Testis (tissue), 3 donors: ENCODE measurements around the gene FMNL2. TPM values are rescaled to one million over a fixed set of nuclear protein-coding genes. Genes with fewer than 3 reads are reported as not detected.

ENCODE experiments used
- DNase-seq: peaks from one replicate; pipeline ENCODE4 v3.0.0-alpha.2; 2019
- H3K27ac ChIP-seq, 2 donors: fragments of 200-600 bp; sonication (generic); one replicate each; pipeline ENCODE4 v1.5.1; 2019
- H3K27me3 ChIP-seq: fragments of 200-600 bp; sonication (generic); one replicate; pipeline ENCODE4 v1.5.1; 2019
- H3K36me3 ChIP-seq: fragments of 200-600 bp; sonication (generic); one replicate; pipeline ENCODE4 v1.5.1; 2017; ENCODE audit warnings: low read depth; ENCODE audit errors: missing control alignments
- H3K4me1 ChIP-seq: fragments of 200-600 bp; sonication (generic); one replicate; pipeline ENCODE4 v1.5.1; 2019
- H3K4me3 ChIP-seq, 2 donors: fragments of 200-600 bp; sonication (generic); one replicate each; pipeline ENCODE4 v1.5.1; 2017 to 2019
- H3K9me3 ChIP-seq: fragments of 200-600 bp; sonication (generic); one replicate; pipeline ENCODE4 v1.5.1; 2017
- CTCF ChIP-seq, 3 experiments: fragments of 450-650 bp in 2 of 3; fragments of 200-600 bp in 1 of 3; sonication (generic) in 1 of 3; IDR thresholded peaks; one replicate each; pipeline ENCODE4 v1.5.1; 2016 to 2019; ENCODE audit warnings: antibody characterized with exemption in 3 of 3, mild to moderate bottlenecking in 2 of 3, moderate library complexity in 1 of 3
- POLR2A ChIP-seq: fragments of 450-650 bp; IDR thresholded peaks from one replicate; pipeline ENCODE4 v1.6.1; 2017; ENCODE audit warnings: antibody characterized with exemption, mild to moderate bottlenecking, moderate library complexity
- WGBS, 2 donors: methylation state at CpG; one replicate each; pipeline ENCODE4 v1.1.5; 2018; 5-methylcytosine and 5-hydroxymethylcytosine counted together
- intact Hi-C: fragments of 100-400 bp; cut with DNase I; formaldehyde crosslinking; loops from one replicate; pipeline ENCODE4 v1.15.1; 2023; ENCODE audit warnings: low total_unique reads
- polyA plus RNA-seq: library from polyadenylated mRNA; stranded (reverse); fragments of 350-450 nt; fragmentation: Illumina TruSeq; extraction: RNeasy Lipid Tissue Mini Kit (QIAGEN cat#74804); gene quantifications from one replicate; pipeline ENCODE4 v1.2.3, GENCODE V29; 2014; ENCODE audit warnings: low read depth, low replicate concordance; ENCODE audit not compliant: insufficient read depth
- total RNA-seq, 2 donors: library from RNA; depleted of rRNA; stranded (reverse); fragments of >200 nt; gene quantifications; one replicate each; pipeline ENCODE4 v1.2.3, GENCODE V29; 2016

Gene FMNL2
- total and polyA plus RNA-seq, 3 donors from 2014 or later, result 15.4 to 19.8 (median 16.8) TPM

GRCh38 chr2:152566728-152567069, 231.7 kb downstream of the FMNL2 start:
- Histone ChIP-seq H3K27ac (no peak overlapping the region), H3K36me3 (no peaks in the 10 kb centered on the region), H3K4me1 (peaks cover 10% of the 10 kb centered on the region), H3K4me3 (no peak overlapping the region), H3K9me3 (no peaks in the 10 kb centered on the region), H3K27me3 (no peaks in the 10 kb centered on the region)
- intact Hi-C loops, result loop anchor here (10.0 kb wide), 1 partner anchor 168 kb away; no protein-coding TSS in a partner anchor
- WGBS, 2 donors, result 80 to 86% methylated on average over 5 of the region's 5 CpGs
- DNase-seq, result no peak
- TF ChIP-seq POLR2A, result no peak

GRCh38 chr2:152568531-152568930, 233.6 kb downstream of the FMNL2 start:
- no peaks in the 10 kb centered on the region for H3K36me3 ChIP-seq
- no peaks in the 10 kb centered on the region for H3K27me3 ChIP-seq
- H3K4me1 ChIP-seq, result peaks cover 5% of the 10 kb centered on the region
- TF ChIP-seq POLR2A (no peak), CTCF (IDR thresholded peaks at IDR 0.05) (no peak)
- intact Hi-C loops, result loop anchor here (10.0 kb wide), 1 partner anchor 166 kb away; no protein-coding TSS in a partner anchor
- WGBS, 2 donors, result 79 to 86% methylated on average over 3 of the region's 3 CpGs
- H3K27ac ChIP-seq, result no peak overlapping the region
- no peaks in the 10 kb centered on the region for H3K9me3 ChIP-seq
- DNase-seq, result no peak
- H3K4me3 ChIP-seq, result no peak overlapping the region

- Histone ChIP-seq H3K4me1 (peaks cover 4% of the 10 kb centered on the region), H3K4me3 (no peak overlapping the region), H3K27ac (no peak overlapping the region), H3K36me3 (no peaks in the 10 kb centered on the region), H3K27me3 (no peaks in the 10 kb centered on the region), H3K9me3 (no peaks in the 10 kb centered on the region)
- no peak for DNase-seq
- TF ChIP-seq CTCF (IDR thresholded peaks at IDR 0.05) (no peak), POLR2A (no peak)
- WGBS, 2 donors, result 94 to 98% methylated on average over 7 of the region's 7 CpGs
- intact Hi-C loops, result loop anchor here (10.0 kb wide), 1 partner anchor 166 kb away; no protein-coding TSS in a partner anchor
Observed at GRCh38 chr2:152569186-152569585, 234.2 kb downstream of the FMNL2 start.

- H3K9me3 ChIP-seq, result no peaks in the 10 kb centered on the region
- no peak for TF ChIP-seq POLR2A
- TF ChIP-seq CTCF (IDR thresholded peaks at IDR 0.05), result no peak
- H3K27me3 ChIP-seq, result no peaks in the 10 kb centered on the region
- no peak overlapping the region for H3K4me3 ChIP-seq
- 46 to 58% methylated on average over 3 of the region's 3 CpGs for WGBS, 2 donors
- intact Hi-C loops, result no loop called here
- H3K4me1 ChIP-seq, result peaks cover 4% of the 10 kb centered on the region
- peak; percentile 16 for DNase-seq
- H3K36me3 ChIP-seq, result no peaks in the 10 kb centered on the region
- no peak overlapping the region for H3K27ac ChIP-seq
Observed at GRCh38 chr2:152571048-152571766, 236.2 kb downstream of the FMNL2 start.

- no peaks in the 10 kb centered on the region for H3K9me3 ChIP-seq
- peaks cover 4% of the 10 kb centered on the region for H3K4me1 ChIP-seq
- TF ChIP-seq POLR2A, result no peak
- no peak for TF ChIP-seq CTCF (IDR thresholded peaks at IDR 0.05)
- no peaks in the 10 kb centered on the region for H3K36me3 ChIP-seq
- intact Hi-C loops, result no loop called here
- H3K27ac ChIP-seq, result no peak overlapping the region
- H3K4me3 ChIP-seq, result no peak overlapping the region
- DNase-seq, result no peak
- 93 to 100% methylated on average over 1 of the region's 1 CpG for WGBS, 2 donors
- H3K27me3 ChIP-seq, result no peaks in the 10 kb centered on the region
Observed at GRCh38 chr2:152572031-152572430, 237.1 kb downstream of the FMNL2 start.
